ENCODE results near the gene MBTPS1. TPM values are rescaled to one million over a fixed set of nuclear protein-coding genes. Genes with fewer than 3 reads are reported as not detected.

The MBTPS1 gene
- polyA plus RNA-seq: 8.9 and 14.3 TPM in 2 replicates

DNA sequence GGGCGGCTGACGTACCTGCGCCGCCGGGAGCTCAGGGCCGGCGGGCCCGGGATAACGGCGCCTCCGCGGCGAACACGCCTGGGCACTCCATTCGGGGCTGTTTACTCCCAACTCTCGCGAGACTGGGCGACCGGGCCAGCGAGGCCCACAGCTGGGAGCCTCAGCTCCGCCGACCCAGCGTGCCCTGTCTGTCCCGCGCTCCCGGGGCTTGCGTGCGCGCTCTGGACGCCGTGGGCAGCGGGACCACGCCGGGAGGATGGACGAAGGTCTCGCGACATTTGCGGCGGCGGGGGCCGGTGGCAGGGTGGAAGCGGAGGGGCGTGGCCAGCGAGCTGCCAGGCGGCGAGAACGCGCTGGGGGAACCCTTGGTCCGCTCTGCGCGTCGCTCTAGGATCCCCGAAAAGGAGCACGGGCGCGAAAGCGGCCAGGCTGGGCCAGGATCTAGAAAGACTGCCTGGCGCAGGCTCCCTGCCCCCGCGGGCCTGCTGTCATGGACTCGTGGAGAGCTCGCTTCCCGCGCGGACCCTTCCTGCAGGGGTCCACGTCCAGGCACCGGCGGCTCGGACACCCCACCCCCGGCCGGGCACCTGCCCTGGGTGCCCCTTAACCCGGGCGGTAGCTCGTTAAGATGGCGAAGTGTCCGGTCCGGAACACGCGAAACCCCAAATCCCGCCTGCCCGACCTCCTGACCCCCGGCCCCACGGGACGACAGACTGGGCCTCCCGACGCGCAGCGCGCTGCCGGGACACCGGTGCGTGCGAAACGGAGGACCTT lies at the start of gene MBTPS1:
MBTPS1 (minus strand) TSS at position 223 of the 774 bp plus-strand sequence. CDS start 15,159 bp downstream, outside the sequence.

DNA sequence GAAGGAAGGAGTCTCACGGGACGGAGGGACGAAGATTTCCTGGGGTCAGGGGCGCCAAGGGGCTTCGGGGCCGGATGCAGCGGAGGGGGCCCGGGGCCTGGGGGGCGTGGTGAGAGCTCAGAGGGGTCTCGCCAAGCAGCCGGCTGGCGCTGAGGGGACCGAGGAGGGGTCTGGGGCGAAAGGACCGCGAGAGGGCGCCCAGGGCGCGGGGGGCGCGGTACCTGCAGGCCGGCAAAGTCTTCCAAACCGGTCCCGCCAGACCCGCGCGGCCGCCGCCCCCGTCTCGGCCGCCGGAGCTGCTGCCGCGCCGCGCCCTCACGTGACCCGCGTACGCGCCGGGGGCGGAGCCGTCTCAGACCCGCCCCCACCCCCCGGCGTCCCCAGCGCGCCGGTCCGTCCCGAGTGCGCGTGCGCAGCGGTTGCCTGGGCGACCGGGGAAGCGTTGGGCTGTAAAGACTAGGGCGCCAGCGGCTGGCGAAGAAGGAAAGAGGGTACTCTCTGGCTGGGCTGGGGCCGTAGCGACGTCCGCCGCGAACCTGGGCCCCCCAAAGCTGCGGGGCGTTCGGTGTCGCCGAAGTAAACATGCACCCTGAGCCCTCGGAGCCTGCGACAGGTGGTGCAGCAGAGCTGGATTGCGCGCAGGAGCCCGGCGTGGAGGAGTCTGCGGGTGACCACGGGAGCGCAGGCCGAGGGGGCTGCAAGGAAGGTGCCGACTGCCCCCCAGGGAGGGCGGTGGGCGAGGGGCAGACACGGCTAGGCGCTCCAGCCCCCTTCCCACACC lies 28.3 kb upstream of the MBTPS1 start, which contains the start of the genes DNAAF1 and HSDL1:
DNAAF1 (plus strand) TSS at position 450 of the 781 bp plus-strand sequence; CDS start at position 583, 133 bp downstream.
HSDL1 (minus strand) TSS at position 319 of the 781 bp plus-strand sequence. CDS start 13,856 bp downstream, outside the sequence.

DNA sequence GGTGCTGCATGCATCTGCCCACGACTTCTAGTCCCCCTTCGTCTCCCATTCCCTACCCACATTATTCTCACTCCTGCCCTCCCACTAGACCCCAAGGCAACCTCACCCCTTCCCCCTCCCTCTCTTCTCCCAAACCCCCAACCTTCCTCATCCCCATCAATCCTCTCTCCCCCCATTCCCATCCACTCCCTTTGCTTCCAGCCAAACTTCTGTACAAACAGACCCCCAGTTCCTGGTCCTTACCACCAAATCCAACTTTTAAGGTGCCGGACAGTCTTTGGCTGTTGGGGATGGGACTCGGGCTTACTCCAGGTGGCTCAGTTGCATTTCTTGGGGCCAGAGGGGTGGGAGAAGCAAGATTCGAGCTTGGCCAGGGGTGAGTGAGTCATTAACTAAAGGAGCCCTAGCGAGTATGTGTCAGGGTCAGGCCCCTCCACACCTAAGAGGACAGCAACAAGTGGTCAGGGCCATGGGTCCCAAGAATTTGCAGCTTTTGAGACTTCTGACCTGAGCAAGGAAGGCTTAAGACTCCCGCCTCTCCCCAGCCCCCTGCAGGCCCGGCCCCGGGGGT lies 74.3 kb downstream of the MBTPS1 start, which contains the start of gene SLC38A8:
SLC38A8 (minus strand) TSS at position 488 of the 571 bp plus-strand sequence. CDS start 638 bp downstream, outside the sequence.

Other genes with a start within 250 kb of the MBTPS1 start
- gene MLYCD, start 217.8 kb downstream of the MBTPS1 start, polyA plus RNA-seq: 0.76 and 3.3 TPM in 2 replicates
- not detected in 2 replicates for gene OSGIN1, start 163.7 kb downstream of the MBTPS1 start, polyA plus RNA-seq
- gene NECAB2, start 148.7 kb downstream of the MBTPS1 start, polyA plus RNA-seq: 21.3 TPM in 1 of 2 replicates, not detected in the other
- not detected in 2 replicates for gene SLC38A8, start 74.1 kb downstream of the MBTPS1 start, polyA plus RNA-seq
- 15.0 and 28.5 TPM in 2 replicates for gene HSDL1, start 28.2 kb upstream of the MBTPS1 start, polyA plus RNA-seq
- gene DNAAF1, start 28.4 kb upstream of the MBTPS1 start, polyA plus RNA-seq: 0.07 and 2.7 TPM in 2 replicates
- 2.7 and 2.8 TPM in 2 replicates for gene TAF1C, start 70.1 kb upstream of the MBTPS1 start, polyA plus RNA-seq
- gene ADAD2, start 74.2 kb upstream of the MBTPS1 start, polyA plus RNA-seq: not detected in 2 replicates
- not detected in 2 replicates for gene KCNG4, start 123.1 kb upstream of the MBTPS1 start, polyA plus RNA-seq
- gene WFDC1, start 177.9 kb upstream of the MBTPS1 start, polyA plus RNA-seq: 16.0 and 22.6 TPM in 2 replicates